Measurements from ENCODE around the gene KLF9. TPM values are rescaled to one million over a fixed set of nuclear protein-coding genes. Genes with fewer than 3 reads are reported as not detected.

The KLF9 gene
- total RNA-seq, 1 donor from 2014 or later, result 6.3 TPM

DNA sequence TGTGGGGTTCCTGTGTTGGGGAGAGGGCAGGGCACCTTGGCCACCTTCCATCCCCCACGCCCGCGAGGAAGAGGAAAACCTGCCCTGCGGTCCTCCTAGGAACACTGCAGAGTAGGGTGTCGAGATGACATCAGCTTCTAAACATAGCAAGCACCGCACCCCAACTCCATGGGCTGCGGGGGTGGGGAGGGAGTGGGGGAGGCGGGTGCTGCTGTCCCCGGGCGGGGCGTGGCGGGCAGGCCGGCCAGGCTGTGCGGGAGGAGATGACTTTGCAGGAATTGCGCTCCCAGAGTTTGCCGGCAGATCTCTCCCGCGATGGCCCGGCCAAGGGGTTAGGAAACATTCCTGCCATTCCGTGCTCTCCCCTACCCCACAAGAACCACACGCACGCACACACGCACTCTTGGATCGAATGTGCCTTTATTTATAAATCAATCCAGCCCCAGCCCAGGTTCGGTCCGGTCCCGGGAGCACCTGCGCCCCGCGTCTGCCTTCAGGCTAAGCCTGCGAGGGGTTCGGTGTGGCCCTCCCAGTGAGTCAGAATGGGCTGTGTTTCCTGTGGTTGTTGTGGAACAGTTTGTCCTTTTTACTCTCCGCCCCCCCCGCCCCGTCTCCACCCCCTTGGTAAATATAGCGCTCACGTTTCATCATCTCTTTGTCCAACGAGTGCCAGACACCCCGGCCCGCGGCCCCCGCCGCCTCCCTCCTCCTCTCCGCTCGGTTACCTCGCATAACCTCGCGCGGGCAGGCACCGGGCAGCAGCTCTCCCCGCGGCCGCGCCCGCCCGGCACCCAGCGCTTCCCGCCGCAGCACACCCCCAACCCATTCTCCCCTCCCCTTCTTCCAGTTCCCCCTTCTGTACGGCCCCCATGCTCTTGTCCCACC lies 5.3 kb upstream of the KLF9 start:
- Mint-ChIP-seq H3K4me3 (peak overlapping the region; percentile 95), H3K4me1 (peaks cover 38% of the 10 kb centered on the region), H3K27ac (peak overlapping the region; percentile 98), H3K27me3 (no peaks in the 10 kb centered on the region), H3K36me3 (ENCODE audit: low read depth) (peaks cover 3% of the 10 kb centered on the region), H3K9me3 (no peaks in the 10 kb centered on the region)
- DNase-seq, result peak; percentile 76
- POLR2A ChIA-PET, result interaction anchor here (0.6 to 4.3 kb wide), 18 partner anchors 8 to 1946 kb away, joined by 3 to 48 read pairs (median 6); partner anchors contain the start of genes PTAR1, SMC5 and ZFAND5
- intact Hi-C loops (cut with micrococcal nuclease), result loop anchor here (1.0 to 10.0 kb wide), 12 partner anchors 7 to 1945 kb away; partner anchors contain the start of genes ABHD17B, C9orf85, PIP5K1B and SMC5
- ATAC-seq (ENCODE audit: low read depth), result peak; percentile 45
- TF ChIP-seq CTCF (IDR thresholded peaks at IDR 0.05), result no peak
- CTCF ChIA-PET, result interaction anchor here (1.2 to 1.4 kb wide), 2 partner anchors 9 to 64 kb away, joined by 3 to 5 read pairs; no protein-coding TSS in a partner anchor

DNA sequence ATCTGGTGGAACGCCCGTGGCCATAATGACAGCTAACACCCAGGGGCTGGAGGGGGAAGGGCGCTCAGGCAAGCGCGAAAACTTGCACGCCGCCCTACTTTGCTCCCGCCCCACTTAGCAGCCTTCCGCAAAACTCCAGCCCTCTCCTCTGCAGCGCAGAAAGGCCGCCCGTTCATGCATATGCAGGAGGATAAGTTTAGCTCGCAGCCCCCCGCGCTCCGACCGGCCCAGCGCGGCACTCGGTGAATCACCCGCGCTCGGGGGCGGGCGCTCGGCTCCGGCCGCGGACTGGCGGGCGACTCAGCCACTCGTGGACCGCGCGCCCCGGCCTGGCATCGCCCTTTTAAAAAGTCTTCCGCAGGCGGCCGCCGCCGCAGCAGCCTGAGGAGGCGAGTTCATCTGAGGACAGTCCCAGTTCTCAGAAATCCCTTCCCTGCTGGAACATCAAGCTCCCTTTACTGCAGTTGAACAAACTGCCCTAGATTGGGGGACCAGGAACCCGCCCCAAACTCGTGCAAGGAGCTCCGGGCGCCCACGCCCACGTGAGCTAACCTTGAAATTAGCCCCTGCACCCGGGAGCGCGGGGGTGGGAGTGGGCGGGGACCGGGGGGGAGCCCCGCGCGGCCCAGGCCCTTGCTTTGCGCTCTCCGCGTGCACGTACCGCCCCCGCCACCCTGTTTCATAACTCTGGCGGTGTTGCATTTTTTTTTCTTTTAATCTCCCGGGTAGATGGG lies 4.5 kb upstream of the KLF9 start:
- Mint-ChIP-seq H3K9me3 (no peaks in the 10 kb centered on the region), H3K27ac (peak overlapping the region; percentile 98), H3K4me1 (peaks cover 46% of the 10 kb centered on the region), H3K27me3 (no peaks in the 10 kb centered on the region), H3K36me3 (ENCODE audit: low read depth) (peaks cover 5% of the 10 kb centered on the region), H3K4me3 (peak overlapping the region; percentile 95)
- ATAC-seq (ENCODE audit: low read depth) (peak; percentile 60), DNase-seq (peak; percentile 90)
- POLR2A ChIA-PET, result interaction anchor here (0.6 to 4.3 kb wide), 16 partner anchors 8 to 1946 kb away, joined by 3 to 48 read pairs (median 6); partner anchors contain the start of genes ABHD17B, C9orf85, PTAR1 and SMC5
- no peak for TF ChIP-seq CTCF (IDR thresholded peaks at IDR 0.05)
- intact Hi-C loops (cut with micrococcal nuclease), result loop anchor here (1.0 to 10.0 kb wide), 6 partner anchors 21 to 1946 kb away; partner anchors contain the start of genes PIP5K1B, SMC5 and ZFAND5
- CTCF ChIA-PET, result interaction anchor here (0.7 to 1.4 kb wide), 5 partner anchors 9 to 308 kb away, joined by 3 to 4 read pairs (median 3); no protein-coding TSS in a partner anchor

DNA sequence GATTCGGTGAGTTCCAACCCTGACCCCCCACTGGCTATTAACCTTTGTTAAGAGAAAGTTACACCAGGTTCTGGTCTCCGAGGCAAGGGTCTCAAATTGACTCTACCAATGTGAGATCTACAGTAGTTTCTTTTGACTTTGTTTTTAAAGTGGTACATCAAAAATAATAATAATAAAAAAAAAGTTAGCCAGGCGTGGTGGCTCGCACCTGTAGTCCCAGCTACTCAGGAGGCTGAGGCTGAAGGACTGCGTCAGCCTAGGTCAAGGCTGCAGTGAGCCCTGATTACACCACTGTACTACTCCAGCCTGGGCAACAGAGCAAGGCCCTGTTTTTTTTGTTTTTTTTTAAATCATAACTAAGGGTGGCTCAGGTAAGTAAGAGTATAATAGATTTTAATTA lies 1.0 kb upstream of the KLF9 start:
- CTCF ChIA-PET, result interaction anchor here (2.2 kb wide), 1 partner anchor 69 kb away, joined by 8 read pairs; no protein-coding TSS in a partner anchor
- peaks cover 47% of the 10 kb centered on the region for H3K4me1 Mint-ChIP-seq

GRCh38 chr9:70415041-70415440 lies 584 bp upstream of the KLF9 start:
- intact Hi-C loops (cut with micrococcal nuclease), result loop anchor here (2.0 to 10.0 kb wide), 4 partner anchors 1380 to 1868 kb away; partner anchors contain the start of gene PIP5K1B
- H3K4me3 Mint-ChIP-seq, result no peak overlapping the region
- POLR2A ChIA-PET, result interaction anchor here (1.5 to 4.3 kb wide), 2 partner anchors 17 to 157 kb away, joined by 13 to 18 read pairs; partner anchors contain the start of gene SMC5
- no peak for TF ChIP-seq CTCF (IDR thresholded peaks at IDR 0.05)
- peaks cover 12% of the 10 kb centered on the region for H3K36me3 Mint-ChIP-seq (ENCODE audit: low read depth)
- CTCF ChIA-PET, result interaction anchor here (2.2 kb wide), 1 partner anchor 70 kb away, joined by 8 read pairs; no protein-coding TSS in a partner anchor
- ATAC-seq (ENCODE audit: low read depth) (no peak), DNase-seq (no peak)
- H3K27ac Mint-ChIP-seq, result peak overlapping the region; percentile 100
- H3K4me1 Mint-ChIP-seq, result peaks cover 50% of the 10 kb centered on the region
- H3K27me3 Mint-ChIP-seq, result no peaks in the 10 kb centered on the region
- H3K9me3 Mint-ChIP-seq, result no peaks in the 10 kb centered on the region

More for the DNA sequence above, 1.0 kb upstream of the KLF9 start:
- Mint-ChIP-seq H3K36me3 (ENCODE audit: low read depth) (peaks cover 12% of the 10 kb centered on the region), H3K4me3 (no peak overlapping the region), H3K9me3 (no peaks in the 10 kb centered on the region), H3K27me3 (no peaks in the 10 kb centered on the region), H3K27ac (no peak overlapping the region)
- intact Hi-C loops (cut with micrococcal nuclease), result loop anchor here (2.0 to 10.0 kb wide), 4 partner anchors 1379 to 1869 kb away; partner anchors contain the start of gene PIP5K1B
- TF ChIP-seq CTCF (IDR thresholded peaks at IDR 0.05), result no peak
- POLR2A ChIA-PET, result interaction anchor here (4.3 kb wide), 1 partner anchor 17 kb away, joined by 18 read pairs; no protein-coding TSS in a partner anchor
- ATAC-seq (ENCODE audit: low read depth) (no peak), DNase-seq (no peak)

Data from activated B cell treated with CpG ODN at 0.5 μM for 24 hours (primary cell).